Gastroesophageal sphincter (tissue), 3 donors: Measurements from ENCODE around the gene NPHP1.

Experiments
- CTCF ChIP-seq, 4 experiments: fragments of 200-600 bp in 2 of 4; fragments of 450-650 bp in 2 of 4; sonication (generic) in 1 of 4; IDR thresholded peaks; one replicate each; pipeline ENCODE4 v1.5.1; 2017 to 2019; ENCODE audit warnings: antibody characterized with exemption in 4 of 4, mild to moderate bottlenecking in 2 of 4, moderate library complexity in 2 of 4
- POLR2A ChIP-seq, 2 donors: fragments of 450-650 bp; IDR thresholded peaks; one replicate each; pipeline ENCODE4 v1.6.1; 2017; ENCODE audit warnings: antibody characterized with exemption in 2 of 2, mild to moderate bottlenecking in 2 of 2, moderate library complexity in 1 of 2
- POLR2AphosphoS5 ChIP-seq: sonication (generic); formaldehyde crosslinking; IDR thresholded peaks from one replicate; pipeline ENCODE4 v1.6.1; 2017; ENCODE audit warnings: antibody characterized with exemption

- TF ChIP-seq POLR2AphosphoS5, result no peak
- TF ChIP-seq POLR2A (IDR thresholded peaks at IDR 0.05), result no peak
- no peak for TF ChIP-seq CTCF (IDR thresholded peaks at IDR 0.05)
Observed at GRCh38 chr2:110153416-110153815, 51.4 kb downstream of the NPHP1 start.
